GM21367 (cell line): ENCODE data around the gene KDELR3.
A peak's percentile ranks its signal among the peaks of the same experiment; 100 is the strongest.

ENCODE experiments used
- ATAC-seq: cut with Tn5 transposase; IDR thresholded peaks from one replicate; pipeline ENCODE4 v1.9.1; 2021; ENCODE audit not compliant: unreplicated experiment

KDELR3 gene

GRCh38 chr22:38481871-38482332, 14.0 kb downstream of the KDELR3 start:
- no peak for ATAC-seq

GRCh38 chr22:38482662-38483308, 14.9 kb downstream of the KDELR3 start:
- no peak for ATAC-seq

DNA sequence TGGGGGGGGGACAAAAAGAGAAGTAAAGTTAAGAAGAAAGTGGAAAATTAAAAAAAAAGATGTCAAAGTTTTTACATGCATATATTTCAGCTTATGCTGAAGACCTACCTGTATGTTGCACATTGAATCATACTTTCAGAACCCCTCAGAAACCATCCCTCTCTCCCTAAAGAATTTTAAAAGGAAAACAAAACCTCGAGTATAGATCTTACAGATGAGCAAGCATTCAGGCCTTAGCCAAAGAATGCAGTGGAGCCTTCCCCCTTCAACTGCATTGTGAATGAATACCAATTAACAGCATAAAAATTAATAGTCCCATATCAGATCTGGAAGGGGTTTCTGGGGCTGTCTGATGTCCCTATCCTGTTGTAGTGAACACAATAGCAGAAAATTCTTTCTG, 16.3 kb downstream of the KDELR3 start:
- ATAC-seq, result no peak

DNA sequence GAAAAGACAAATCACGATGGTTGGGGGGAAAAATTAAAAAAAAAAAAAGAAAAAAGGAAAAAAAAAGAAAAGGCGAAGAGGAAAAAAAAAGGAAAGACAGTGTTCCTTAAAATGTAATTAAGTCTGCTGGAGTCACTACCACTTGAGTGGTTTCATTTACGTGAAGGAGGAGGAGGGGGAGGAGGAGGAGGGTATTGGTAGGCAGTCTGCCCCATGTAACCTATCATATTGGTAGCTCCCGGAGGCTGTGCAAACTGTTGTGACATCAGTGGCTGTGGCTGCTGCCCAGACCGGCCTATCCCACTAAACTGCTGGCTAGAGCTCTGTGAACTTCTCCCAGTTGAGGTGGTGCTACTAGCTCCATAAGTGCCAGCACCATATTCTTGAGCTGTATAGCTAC, 17.9 kb downstream of the KDELR3 start:
- no peak for ATAC-seq

DNA sequence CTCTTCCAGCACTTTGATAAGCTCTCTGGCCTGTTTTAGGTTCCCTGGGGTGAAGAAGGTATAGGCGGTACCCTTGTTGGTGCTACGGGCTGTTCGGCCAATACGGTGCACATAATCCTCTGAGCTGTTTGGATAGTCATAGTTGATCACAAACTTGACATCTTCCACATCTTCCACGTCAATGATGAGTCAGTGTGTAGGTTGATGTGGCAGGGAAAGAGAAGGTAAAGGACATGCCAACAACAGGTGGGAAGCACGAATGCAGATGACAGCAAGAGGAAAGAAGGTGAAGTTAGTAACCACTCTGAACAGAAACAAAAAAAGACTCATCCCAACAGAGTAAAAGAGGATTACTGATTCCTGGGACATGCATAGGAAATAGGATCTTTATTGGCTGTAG, 20.1 kb downstream of the KDELR3 start:
- ATAC-seq, result no peak

DNA sequence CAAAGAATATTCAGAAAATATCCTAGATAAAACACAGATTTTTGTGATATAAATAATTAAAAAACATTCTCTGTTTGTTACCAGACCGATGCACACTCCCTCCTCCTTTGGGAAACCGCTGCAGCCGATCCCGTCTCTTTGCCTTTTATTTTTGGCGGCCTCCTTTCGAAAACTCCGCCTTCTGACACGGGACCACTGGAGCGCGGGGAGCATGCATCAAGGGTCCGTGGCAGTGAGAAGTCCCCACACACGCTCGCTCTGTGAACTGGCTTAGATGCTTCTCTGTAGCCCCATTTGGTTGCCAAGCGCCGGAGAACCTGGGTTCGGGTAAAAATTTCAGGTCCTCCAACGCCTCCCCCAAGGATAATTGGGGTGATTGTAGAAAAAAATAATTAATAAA, 21.2 kb downstream of the KDELR3 start:
- no peak for ATAC-seq

DNA sequence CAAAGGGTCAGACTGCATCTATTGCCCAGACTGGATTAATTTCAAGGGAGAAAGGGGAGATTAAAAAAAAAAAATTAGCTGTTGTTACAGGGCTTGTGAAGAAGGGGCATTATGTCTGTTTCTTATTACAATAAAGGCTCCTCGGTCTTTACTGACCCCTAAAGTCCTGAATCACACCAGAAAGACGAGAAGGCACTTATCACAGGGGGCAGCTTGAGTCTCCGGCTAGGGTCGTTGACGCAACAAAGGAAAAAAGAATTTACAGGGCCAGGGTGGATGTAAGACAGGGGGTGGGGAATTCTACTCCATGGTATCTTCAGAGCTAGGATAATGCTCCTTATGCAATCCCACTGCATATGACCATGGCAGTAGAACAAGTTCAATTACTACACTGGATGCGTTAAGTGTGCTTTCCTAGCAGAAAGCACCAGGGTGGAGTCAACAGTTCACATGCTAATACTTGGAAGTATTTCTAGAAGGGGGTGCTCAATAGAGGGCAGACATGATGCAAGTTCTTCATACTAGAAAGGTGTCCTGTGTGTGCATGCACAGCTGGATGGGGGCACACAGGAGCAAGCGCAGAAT, 21.8 kb downstream of the KDELR3 start:
- no peak for ATAC-seq

DNA sequence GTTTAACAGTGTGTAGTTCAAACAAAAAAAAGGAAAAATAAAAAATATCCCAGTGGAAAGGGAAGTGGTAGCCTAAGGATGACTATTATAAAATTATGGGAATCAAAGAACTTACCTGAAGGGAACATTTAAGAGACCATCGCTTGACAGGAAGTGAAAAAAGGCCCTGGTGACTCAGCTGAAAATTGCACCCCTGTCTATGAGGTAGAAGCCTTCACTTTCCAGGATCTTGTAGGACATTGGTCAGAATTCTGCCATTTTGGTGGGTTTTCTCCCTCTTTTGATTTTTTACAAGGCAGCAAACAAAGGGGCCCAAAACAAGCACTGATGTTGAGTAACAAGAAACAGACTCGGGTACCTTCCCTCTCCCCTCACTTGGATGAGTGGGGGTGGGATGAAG, 22.6 kb downstream of the KDELR3 start:
- ATAC-seq, result no peak

DNA sequence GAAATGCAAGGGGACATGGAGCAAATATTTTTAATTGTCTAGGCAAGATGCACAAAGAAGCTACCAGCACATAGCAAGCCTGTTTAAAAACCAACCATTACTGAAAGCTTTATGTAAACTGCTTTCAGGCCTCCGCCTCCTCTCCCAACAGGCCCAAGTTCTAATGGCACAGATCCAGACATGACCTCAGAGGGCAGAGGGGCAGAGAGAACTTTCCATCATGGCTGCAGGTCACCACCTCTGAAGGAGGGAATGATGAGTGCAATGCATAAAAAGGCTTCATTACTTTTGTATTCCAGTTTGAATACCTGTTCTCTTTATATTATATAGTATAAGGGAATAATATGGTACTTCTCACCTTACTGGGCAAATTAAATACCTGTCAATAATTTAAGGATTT, 23.0 kb downstream of the KDELR3 start:
- ATAC-seq, result no peak

DNA sequence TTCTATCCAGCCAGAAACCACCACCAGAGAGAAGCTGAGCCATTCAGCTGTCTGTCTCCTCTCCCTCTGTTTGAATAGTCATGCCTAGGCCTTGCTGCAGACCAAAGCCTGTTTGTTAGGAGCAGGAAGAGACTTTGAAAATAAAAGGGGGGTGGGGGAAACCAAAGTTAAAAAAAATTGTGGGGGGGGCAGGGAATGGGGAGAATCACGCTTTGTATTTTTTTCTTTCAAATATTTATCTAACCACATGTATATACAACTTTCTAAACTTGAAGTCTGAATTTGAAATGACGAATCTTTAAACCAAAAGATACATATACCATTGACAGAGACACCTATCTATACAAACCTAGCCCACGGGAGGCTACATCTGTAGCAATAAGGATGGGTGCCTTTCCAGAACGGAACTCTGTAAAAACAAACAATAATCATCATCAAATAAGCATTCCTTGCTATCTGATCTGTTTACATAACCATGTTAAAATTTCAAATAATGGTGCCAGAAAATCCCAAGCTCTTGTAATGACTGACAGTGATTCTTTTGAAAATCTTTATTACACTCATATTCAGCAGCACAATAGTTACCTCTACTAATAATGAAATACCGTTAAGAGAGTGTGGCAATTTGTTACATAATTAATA, 23.9 kb downstream of the KDELR3 start:
- no peak for ATAC-seq

DNA sequence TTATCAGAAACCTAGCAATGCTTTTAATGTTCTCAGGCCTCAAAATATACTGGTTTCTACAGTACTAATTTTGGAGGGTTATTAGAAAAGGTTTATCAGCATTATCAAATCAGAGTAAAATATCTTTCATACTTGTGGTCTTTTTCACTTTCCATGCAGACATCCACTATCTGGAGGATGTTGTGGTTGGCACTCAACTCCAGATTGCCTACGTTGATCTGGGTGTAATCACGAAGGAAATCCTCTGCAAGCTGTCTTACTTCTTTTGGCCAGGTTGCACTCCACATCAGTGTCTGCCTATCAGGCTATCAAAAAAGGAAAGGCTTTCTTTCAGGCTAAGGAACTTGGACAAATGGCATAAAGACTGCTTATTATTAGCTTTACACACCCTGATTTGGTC, 26.6 kb downstream of the KDELR3 start:
- ATAC-seq, result no peak

DNA sequence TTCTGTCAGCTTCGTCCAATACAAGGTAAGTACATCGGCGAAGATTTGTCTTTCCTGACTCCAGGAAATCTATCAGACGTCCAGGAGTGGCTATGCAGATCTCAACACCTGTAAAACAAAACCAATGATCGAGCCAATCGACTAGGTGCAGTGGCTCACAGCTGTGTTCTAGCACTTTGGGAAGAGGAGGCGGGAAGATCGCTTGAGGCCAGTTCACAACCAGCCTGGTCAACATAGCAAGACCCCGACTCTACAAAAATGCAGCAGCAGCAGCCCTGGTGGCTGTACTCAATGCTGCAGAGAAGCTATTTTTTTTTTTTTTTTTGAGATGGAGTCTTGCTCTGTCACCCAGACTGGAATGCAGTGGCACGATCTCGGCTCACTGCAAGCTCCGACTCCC, 27.0 kb downstream of the KDELR3 start:
- no peak for ATAC-seq

DNA sequence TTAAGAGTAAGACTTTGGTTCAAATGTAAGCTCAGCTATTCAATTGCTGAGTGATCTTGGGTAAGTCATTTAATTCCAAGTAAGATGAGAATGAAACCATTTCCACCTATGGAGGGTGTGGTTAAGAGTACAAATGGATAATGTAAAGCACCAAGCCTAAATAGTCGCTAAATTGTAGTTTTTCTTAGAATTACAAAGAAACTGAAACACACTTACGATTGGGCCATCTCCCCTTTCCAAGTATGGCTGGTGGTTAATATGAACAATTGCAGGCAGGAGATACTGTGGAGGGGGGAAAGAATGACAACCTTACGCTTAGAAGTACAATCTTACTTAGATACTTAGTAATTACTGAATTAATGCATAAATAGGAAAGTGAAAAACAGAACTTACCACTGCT, 30.0 kb downstream of the KDELR3 start:
- no peak for ATAC-seq

DNA sequence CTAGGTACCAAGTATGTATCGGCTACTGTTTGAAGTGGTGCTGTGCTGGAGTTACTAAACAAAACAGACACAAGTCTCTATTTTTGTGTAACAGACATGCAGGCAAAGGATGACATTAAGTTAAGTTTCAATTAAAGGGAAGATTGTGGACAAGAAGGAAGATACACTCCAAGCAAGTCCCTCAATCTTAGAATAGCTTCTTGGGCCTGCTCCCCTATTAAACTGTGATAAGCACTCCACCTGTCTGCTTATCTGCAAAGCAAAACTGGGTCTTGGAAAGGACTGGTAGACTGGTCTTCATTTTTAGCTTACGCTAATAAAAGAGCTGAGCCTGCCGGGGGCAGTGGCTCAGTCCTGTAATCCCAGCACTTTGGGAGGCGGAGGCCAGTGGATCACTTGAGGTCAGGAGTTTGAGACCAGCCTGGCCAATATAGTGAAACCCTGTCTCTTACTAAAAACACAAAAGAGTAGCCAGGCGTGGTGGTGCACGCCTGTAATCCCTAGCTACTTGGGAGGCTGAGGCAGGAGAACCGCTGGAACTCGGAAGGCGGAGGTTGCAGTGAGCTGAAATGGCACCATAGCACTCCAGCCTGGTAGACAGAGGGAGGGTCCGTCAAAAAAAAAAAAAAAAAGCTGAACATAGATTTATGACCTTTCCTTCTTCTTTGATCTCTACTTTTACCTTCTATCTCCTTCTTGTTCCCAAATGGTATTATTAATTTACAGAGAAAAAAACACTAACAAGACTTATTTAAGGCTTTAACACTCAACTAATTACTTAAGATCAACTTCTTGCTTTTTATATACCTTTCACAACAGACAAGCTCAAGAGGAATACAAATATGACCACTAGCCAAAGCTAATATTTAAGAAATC, 34.1 kb downstream of the KDELR3 start:
- no peak for ATAC-seq

- ATAC-seq, result no peak
Measured at GRCh38 chr22:38503021-38503420, 35.1 kb downstream of the KDELR3 start.

DNA sequence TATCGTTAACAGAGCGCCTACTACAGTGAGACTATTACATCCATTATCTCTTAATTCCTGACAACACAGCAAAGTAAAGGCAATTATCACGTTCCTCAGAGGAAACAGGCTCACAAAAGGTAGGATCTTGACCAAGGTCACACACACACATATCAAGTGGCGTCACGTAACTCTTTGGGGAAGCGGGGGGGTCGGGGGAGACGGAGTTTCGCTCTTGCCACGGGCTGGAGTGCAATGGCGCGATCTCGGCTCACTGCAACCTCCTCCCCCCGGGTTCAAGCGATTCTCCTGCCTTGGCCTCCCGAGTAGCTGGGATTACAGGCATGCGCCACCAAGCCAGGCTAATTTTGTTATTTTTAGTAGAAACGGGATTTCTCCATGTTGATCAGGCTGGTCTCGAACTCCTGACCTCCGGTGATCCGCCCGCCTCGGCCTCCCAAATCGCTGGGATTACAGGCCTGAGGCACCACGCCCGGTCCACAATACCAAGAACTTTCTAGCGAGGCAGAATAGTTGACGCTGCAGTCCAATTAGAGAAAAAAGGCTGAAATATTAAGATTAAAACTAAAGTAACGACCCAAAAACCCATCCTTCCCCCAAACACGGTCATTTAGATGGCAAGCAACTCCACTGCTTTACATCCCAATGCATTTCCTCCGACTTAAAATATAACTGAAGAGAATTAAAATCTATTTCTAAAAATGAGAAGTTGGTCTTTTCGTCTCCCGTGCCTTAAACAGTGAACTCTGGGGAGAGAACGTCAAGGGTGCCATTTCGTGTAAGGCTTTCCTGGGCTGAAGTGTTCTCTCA, 37.0 kb downstream of the KDELR3 start:
- ATAC-seq, result no peak

DNA sequence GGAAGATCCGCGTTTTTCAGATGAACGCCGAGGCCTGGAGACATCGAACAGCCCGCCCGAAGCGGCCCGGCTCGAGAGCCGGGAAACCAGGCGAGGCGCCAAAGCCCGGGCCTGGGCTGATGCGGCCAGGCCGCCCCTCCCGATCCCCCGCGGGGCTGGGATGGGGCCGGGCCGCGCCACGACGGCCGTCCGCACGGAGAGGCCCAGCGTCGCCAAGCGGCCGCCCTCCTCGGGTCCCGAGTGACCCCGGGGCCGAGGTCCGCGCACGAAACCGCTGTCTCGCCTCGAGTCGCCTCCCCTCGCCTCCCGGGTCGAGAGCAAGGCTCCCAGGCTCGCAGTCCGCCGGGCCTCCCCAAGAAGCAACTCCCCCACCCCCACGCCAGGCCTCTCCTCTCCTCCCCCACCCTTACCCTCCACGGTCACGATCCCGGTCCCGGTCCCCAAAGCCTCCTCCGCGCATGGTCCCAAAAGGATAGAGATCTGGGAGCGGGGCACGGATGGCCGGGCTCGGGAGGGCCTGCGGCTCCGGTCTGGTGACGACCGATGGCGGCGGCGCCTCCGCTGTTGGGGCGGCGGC, 37.7 kb downstream of the KDELR3 start:
- peak; percentile 21 for ATAC-seq

DNA sequence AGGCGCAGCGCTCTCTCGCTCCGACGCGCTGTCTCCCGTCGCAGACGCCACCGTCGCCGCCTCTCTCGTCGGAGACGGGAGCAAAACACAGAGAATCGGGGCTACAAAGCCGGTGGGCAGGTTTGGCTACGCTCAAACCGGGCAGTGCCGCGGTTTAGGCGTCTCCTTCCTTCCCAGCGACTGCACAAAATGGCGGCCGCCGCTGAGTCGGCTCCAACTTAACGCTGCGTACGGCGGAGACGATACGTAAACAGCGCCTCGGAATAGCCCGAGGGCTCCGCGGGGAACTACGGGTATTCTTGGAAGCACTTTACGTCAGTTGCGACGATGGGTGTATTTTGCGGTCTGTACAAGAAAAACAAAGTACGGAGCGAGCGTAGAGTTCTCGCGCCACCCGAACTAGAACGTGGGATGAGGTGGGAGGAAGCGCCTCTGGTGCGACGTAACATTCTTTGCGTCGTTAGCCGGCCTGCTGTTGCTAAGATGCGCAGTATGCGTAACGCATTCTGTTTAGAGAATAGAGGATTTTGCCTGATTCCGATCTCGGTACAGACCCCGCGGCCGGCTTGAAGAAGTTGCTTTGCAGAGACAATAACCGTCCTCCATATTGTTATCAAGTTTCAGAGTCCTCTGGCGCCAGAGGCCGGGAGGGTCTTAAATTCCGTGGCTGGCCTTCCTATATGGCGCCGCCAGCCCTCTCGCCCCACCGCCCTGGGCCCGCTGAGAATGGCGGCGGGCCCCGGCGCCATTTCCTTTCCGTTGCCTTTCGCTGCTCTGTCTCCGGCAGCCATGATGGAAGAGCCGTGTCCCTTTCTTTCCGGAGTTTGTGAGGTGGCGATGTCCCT, 38.4 kb downstream of the KDELR3 start, which contains the start of gene DDX17:
DDX17 (minus strand) TSS at position 194 of the 845 bp plus-strand sequence.
- ATAC-seq, result peak; percentile 60

- no peak for ATAC-seq
Measured at GRCh38 chr22:38510416-38510970, 42.6 kb downstream of the KDELR3 start.
